Measurements from ENCODE around the gene ST6GALNAC2.

- TF ChIP-seq EZH2phosphoT487 (IDR thresholded peaks at IDR 0.05; ENCODE audit: borderline replicate concordance) (no peak), CTCF (conservative IDR thresholded peaks at IDR 0.05; ENCODE audit: low read length) (no peak)
Observed at GRCh38 chr17:76625496-76625895, 39.8 kb upstream of the ST6GALNAC2 start.

Data from Loucy (cell line).